Erythroblast (primary cell): ENCODE measurements around the gene PITPNC1.

Experiments used
- GATA1 ChIP-seq: IDR thresholded peaks from 2 replicates; pipeline ENCODE4 v1.6.1; 2011; ENCODE audit warnings: low read depth, mild to moderate bottlenecking, control low read depth, low read length, moderate library complexity
- POLR2A ChIP-seq: IDR thresholded peaks from 2 replicates; pipeline ENCODE4 v1.6.1; 2011; ENCODE audit warnings: mild to moderate bottlenecking, low read length

DNA sequence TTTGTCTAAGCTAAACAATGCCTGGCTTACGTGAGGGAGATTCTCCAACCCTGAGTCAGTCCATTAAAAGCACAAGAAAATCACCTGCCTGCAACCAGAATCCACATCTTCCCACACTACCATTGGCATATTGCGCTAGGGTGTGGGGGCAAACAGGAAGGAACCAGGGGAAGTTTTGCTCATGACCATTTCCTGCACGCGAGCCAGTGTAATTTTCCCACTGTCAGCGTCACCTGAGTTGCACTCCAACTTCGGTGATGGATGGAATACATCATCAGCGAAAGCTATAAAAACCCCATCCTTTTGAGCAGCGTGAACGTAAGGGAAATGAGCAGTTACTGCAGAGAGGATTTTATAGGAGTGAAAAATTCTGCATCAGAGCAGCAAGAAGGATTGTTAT, 172.7 kb downstream of the PITPNC1 start:
- TF ChIP-seq POLR2A (no peak), GATA1 (no peak)
